OCI-LY1 (cell line): ENCODE measurements around the gene ADGRG3.
"Not testable (repeated sequence)": the region's sequence is repeated elsewhere in the genome, so short reads cannot be mapped to it uniquely, and the experiment has no call there.

Experiments used
- H2AFZ ChIP-seq: fragments of 200-600 bp; sonication (generic), shearing (Covaris generic); 2 replicates; pipeline ENCODE4 v1.6.0; 2014; ENCODE audit warnings: antibody characterized with exemption, mild to moderate bottlenecking, low read length
- H3F3A ChIP-seq: fragments of 200-600 bp; sonication (generic), shearing (Covaris generic); 2 replicates; pipeline ENCODE4 v1.6.0; 2014; ENCODE audit warnings: mild to moderate bottlenecking, antibody characterized with exemption, low read length, moderate library complexity; ENCODE audit not compliant: insufficient read depth
- H3K27ac ChIP-seq: fragments of 200-600 bp; sonication (generic); 2 replicates; pipeline ENCODE4 v1.5.1; 2014; ENCODE audit warnings: low read length, mixed run types, mild to moderate bottlenecking, low read depth; ENCODE audit not compliant: poor library complexity, severe bottlenecking
- H3K27me3 ChIP-seq: fragments of 200-600 bp; sonication (generic); 2 replicates; pipeline ENCODE4 v1.6.0; 2014; ENCODE audit warnings: antibody characterized with exemption, mild to moderate bottlenecking, low read length, moderate library complexity; ENCODE audit not compliant: insufficient read depth
- H3K36me3 ChIP-seq: fragments of 200-600 bp; sonication (generic); 2 replicates; pipeline ENCODE4 v1.6.1; 2014; ENCODE audit warnings: mild to moderate bottlenecking, antibody characterized with exemption, low read length, moderate library complexity, mixed read lengths; ENCODE audit not compliant: insufficient read depth
- H3K4me1 ChIP-seq: fragments of 200-600 bp; sonication (generic); 2 replicates; pipeline ENCODE4 v1.5.1; 2014; ENCODE audit warnings: mild to moderate bottlenecking, low read length, moderate library complexity; ENCODE audit not compliant: insufficient read depth, severe bottlenecking
- H3K4me2 ChIP-seq: fragments of 200-600 bp; sonication (generic), shearing (Covaris generic); 2 replicates; pipeline ENCODE4 v1.6.1; 2014; ENCODE audit warnings: low read length
- H3K4me3 ChIP-seq: fragments of 200-600 bp; sonication (generic); 2 replicates; pipeline ENCODE4 v1.5.1; 2014; ENCODE audit warnings: low read length, low read depth, mild to moderate bottlenecking, mixed read lengths; ENCODE audit not compliant: poor library complexity, severe bottlenecking
- H3K79me2 ChIP-seq: fragments of 200-600 bp; shearing (Covaris generic); 2 replicates; pipeline ENCODE4 v1.6.1; 2016; ENCODE audit warnings: mixed run types, low read length, mixed read lengths; ENCODE audit not compliant: insufficient read depth
- H3K9ac ChIP-seq: fragments of 200-600 bp; sonication (generic), shearing (Covaris generic); 2 replicates; pipeline ENCODE4 v1.6.1; 2014; ENCODE audit warnings: mild to moderate bottlenecking, low read length, mixed read lengths
- H3K9me2 ChIP-seq: fragments of 200-600 bp; sonication (generic), shearing (Covaris generic); 2 replicates; pipeline ENCODE4 v1.6.1; 2014; ENCODE audit warnings: low read depth, mild to moderate bottlenecking, low read length, mixed read lengths
- H3K9me3 ChIP-seq: fragments of 200-600 bp; shearing (Covaris generic); 2 replicates; pipeline ENCODE4 v1.6.1; 2014; ENCODE audit warnings: low read length, mixed read lengths
- H4K20me1 ChIP-seq: fragments of 200-600 bp; sonication (generic), shearing (Covaris generic); 2 replicates; pipeline ENCODE4 v1.6.0; 2016; ENCODE audit warnings: mild to moderate bottlenecking, low read length; ENCODE audit not compliant: insufficient read depth
- CTCF ChIP-seq: fragments of 200-600 bp; sonication (generic), shearing (Covaris generic); IDR thresholded peaks from 2 replicates; pipeline ENCODE4 v1.5.1; 2017; ENCODE audit warnings: mild to moderate bottlenecking, antibody characterized with exemption, low read length, moderate library complexity, mixed read lengths
- EZH2 ChIP-seq: fragments of 200-600 bp; sonication (generic), shearing (Covaris generic); IDR thresholded peaks from 2 replicates; pipeline ENCODE4 v1.8.0; 2017; ENCODE audit warnings: borderline replicate concordance, mixed run types, mild to moderate bottlenecking, antibody characterized with exemption, low read length, moderate library complexity, mixed read lengths

ADGRG3 gene

GRCh38 chr16:57709663-57710062 lies 41.6 kb downstream of the ADGRG3 start:
- Histone ChIP-seq H3K27ac (no peak overlapping the region), H3K9me3 (no peaks in the 10 kb centered on the region), H3K36me3 (no peaks in the 10 kb centered on the region), H3K4me3 (no peak overlapping the region), H3K4me2 (no peak overlapping the region), H4K20me1 (no peaks in the 10 kb centered on the region), H3K9me2 (no peaks in the 10 kb centered on the region), H3K27me3 (no peaks in the 10 kb centered on the region), H3K79me2 (no peaks in the 10 kb centered on the region), H3F3A (no peaks in the 10 kb centered on the region), H3K9ac (no peak overlapping the region), H3K4me1 (no peaks in the 10 kb centered on the region), H2AFZ (no peak overlapping the region)
- TF ChIP-seq CTCF (no peak), EZH2 (no peak)

- Histone ChIP-seq H3K9me3 (no peaks in the 10 kb centered on the region), H3F3A (no peaks in the 10 kb centered on the region), H3K9me2 (no peaks in the 10 kb centered on the region), H4K20me1 (no peaks in the 10 kb centered on the region), H2AFZ (no peak overlapping the region), H3K4me1 (no peaks in the 10 kb centered on the region), H3K79me2 (no peaks in the 10 kb centered on the region), H3K9ac (no peak overlapping the region), H3K27me3 (peaks cover 3% of the 10 kb centered on the region; the same call in 1 of the 2 replicates), H3K36me3 (no peaks in the 10 kb centered on the region), H3K4me2 (no peak overlapping the region), H3K27ac (no peak overlapping the region), H3K4me3 (no peak overlapping the region)
- TF ChIP-seq CTCF (no peak), EZH2 (no peak)
These were observed 43.2 kb downstream of the ADGRG3 start for GRCh38 chr16:57711346-57711745.

DNA sequence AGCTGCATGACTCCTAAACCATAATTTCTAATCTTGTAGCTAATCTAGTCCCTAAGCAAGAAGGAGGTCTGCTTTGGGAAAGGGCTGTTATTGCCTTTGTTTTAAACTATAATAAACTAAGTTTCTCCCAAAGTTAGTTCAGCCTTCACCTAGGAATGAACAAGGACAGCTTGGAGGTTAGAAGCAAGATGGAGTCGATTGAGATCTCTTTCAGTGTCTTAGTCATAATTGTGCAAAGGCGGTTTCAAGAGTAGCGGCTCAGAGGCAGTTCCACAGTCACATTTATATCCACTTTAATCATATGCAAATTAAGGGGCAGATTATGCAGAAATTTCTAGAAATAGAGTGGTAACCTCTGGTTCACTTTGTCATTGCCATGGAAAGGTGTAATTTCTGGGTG lies 43.9 kb downstream of the ADGRG3 start:
- no peaks in the 10 kb centered on the region for H3K79me2 ChIP-seq
- H2AFZ ChIP-seq: no peak overlapping the region
- H3K27ac ChIP-seq: no peak overlapping the region
- no peak overlapping the region for H3K9ac ChIP-seq
- no peaks in the 10 kb centered on the region for H3F3A ChIP-seq
- no peaks in the 10 kb centered on the region for H4K20me1 ChIP-seq
- H3K4me3 ChIP-seq: no peak overlapping the region
- H3K4me2 ChIP-seq: no peak overlapping the region
- no peaks in the 10 kb centered on the region for H3K4me1 ChIP-seq
- peaks cover 3% of the 10 kb centered on the region; the same call in 1 of the 2 replicates for H3K27me3 ChIP-seq
- H3K36me3 ChIP-seq: no peaks in the 10 kb centered on the region
- no peaks in the 10 kb centered on the region for H3K9me2 ChIP-seq
- H3K9me3 ChIP-seq: no peaks in the 10 kb centered on the region
- no peak for TF ChIP-seq CTCF
- no peak for TF ChIP-seq EZH2

- not testable (repeated sequence) for H3K4me2 ChIP-seq, H3K9me2 ChIP-seq, H3F3A ChIP-seq, H3K9me3 ChIP-seq, H3K4me1 ChIP-seq, H2AFZ ChIP-seq, H3K9ac ChIP-seq, H3K4me3 ChIP-seq, H3K27ac ChIP-seq, H3K27me3 ChIP-seq, H3K36me3 ChIP-seq, H4K20me1 ChIP-seq, H3K79me2 ChIP-seq
These were observed 44.5 kb downstream of the ADGRG3 start for GRCh38 chr16:57712569-57712968.
